ENCODE measurements around the gene TDP1.

Gene TDP1

GRCh38 chr14:89988787-89989186, 33.1 kb downstream of the TDP1 start:
- Histone ChIP-seq H3F3A (ENCODE audit: insufficient read depth, low read length) (no peaks in the 10 kb centered on the region), H3K4me1 (ENCODE audit: insufficient read depth, low read length, severe bottlenecking) (no peaks in the 10 kb centered on the region), H3K9me3 (ENCODE audit: low read length) (no peaks in the 10 kb centered on the region), H2AFZ (ENCODE audit: low read length) (no peak overlapping the region), H3K4me2 (ENCODE audit: low read length) (no peak overlapping the region), H3K9me2 (ENCODE audit: low read depth, low read length) (no peaks in the 10 kb centered on the region), H4K20me1 (ENCODE audit: insufficient read depth, low read length) (no peaks in the 10 kb centered on the region), H3K4me3 (ENCODE audit: low read depth, low read length, poor library complexity, severe bottlenecking) (no peak overlapping the region), H3K9ac (ENCODE audit: low read length) (no peak overlapping the region), H3K27ac (ENCODE audit: low read depth, low read length, poor library complexity, severe bottlenecking) (no peak overlapping the region), H3K27me3 (ENCODE audit: insufficient read depth, low read length) (no peaks in the 10 kb centered on the region), H3K79me2 (ENCODE audit: insufficient read depth, low read length) (no peaks in the 10 kb centered on the region), H3K36me3 (ENCODE audit: insufficient read depth, low read length) (peaks cover 93% of the 10 kb centered on the region)
- TF ChIP-seq EZH2 (IDR thresholded peaks at IDR 0.05; ENCODE audit: borderline replicate concordance, low read length) (no peak), CTCF (IDR thresholded peaks at IDR 0.05; ENCODE audit: low read length) (no peak)

GRCh38 chr14:89990218-89990617, 34.5 kb downstream of the TDP1 start:
- Histone ChIP-seq H3K4me3 (ENCODE audit: low read depth, low read length, poor library complexity, severe bottlenecking) (no peak overlapping the region), H3K27ac (ENCODE audit: low read depth, low read length, poor library complexity, severe bottlenecking) (no peak overlapping the region), H2AFZ (ENCODE audit: low read length) (no peak overlapping the region), H3K4me2 (ENCODE audit: low read length) (no peak overlapping the region), H4K20me1 (ENCODE audit: insufficient read depth, low read length) (no peaks in the 10 kb centered on the region), H3K9me2 (ENCODE audit: low read depth, low read length) (no peaks in the 10 kb centered on the region), H3K9ac (ENCODE audit: low read length) (no peak overlapping the region), H3K36me3 (ENCODE audit: insufficient read depth, low read length) (peaks cover 95% of the 10 kb centered on the region), H3K4me1 (ENCODE audit: insufficient read depth, low read length, severe bottlenecking) (no peaks in the 10 kb centered on the region), H3F3A (ENCODE audit: insufficient read depth, low read length) (no peaks in the 10 kb centered on the region), H3K9me3 (ENCODE audit: low read length) (no peaks in the 10 kb centered on the region), H3K27me3 (ENCODE audit: insufficient read depth, low read length) (no peaks in the 10 kb centered on the region), H3K79me2 (ENCODE audit: insufficient read depth, low read length) (no peaks in the 10 kb centered on the region)
- TF ChIP-seq EZH2 (IDR thresholded peaks at IDR 0.05; ENCODE audit: borderline replicate concordance, low read length), result no peak
- TF ChIP-seq CTCF (IDR thresholded peaks at IDR 0.05; ENCODE audit: low read length), result no peak

- Histone ChIP-seq H3K9me3 (ENCODE audit: low read length) (no peaks in the 10 kb centered on the region), H3K9ac (ENCODE audit: low read length) (no peak overlapping the region), H3K4me1 (ENCODE audit: insufficient read depth, low read length, severe bottlenecking) (no peaks in the 10 kb centered on the region), H3K9me2 (ENCODE audit: low read depth, low read length) (no peaks in the 10 kb centered on the region), H3K36me3 (ENCODE audit: insufficient read depth, low read length) (peaks cover 95% of the 10 kb centered on the region), H3K4me2 (ENCODE audit: low read length) (no peak overlapping the region), H3K79me2 (ENCODE audit: insufficient read depth, low read length) (no peaks in the 10 kb centered on the region), H3K27me3 (ENCODE audit: insufficient read depth, low read length) (no peaks in the 10 kb centered on the region), H3K27ac (ENCODE audit: low read depth, low read length, poor library complexity, severe bottlenecking) (no peak overlapping the region), H3K4me3 (ENCODE audit: low read depth, low read length, poor library complexity, severe bottlenecking) (no peak overlapping the region), H4K20me1 (ENCODE audit: insufficient read depth, low read length) (no peaks in the 10 kb centered on the region), H2AFZ (ENCODE audit: low read length) (no peak overlapping the region), H3F3A (ENCODE audit: insufficient read depth, low read length) (no peaks in the 10 kb centered on the region)
- TF ChIP-seq EZH2 (IDR thresholded peaks at IDR 0.05; ENCODE audit: borderline replicate concordance, low read length), result no peak
- no peak for TF ChIP-seq CTCF (IDR thresholded peaks at IDR 0.05; ENCODE audit: low read length)
Measured at GRCh38 chr14:89990623-89991275, 35.0 kb downstream of the TDP1 start.

All from OCI-LY1 (cell line).